H1 (cell line): Measurements from ENCODE around the gene RALGAPA1. TPM values are rescaled to one million over a fixed set of nuclear protein-coding genes. Genes with fewer than 3 reads are reported as not detected.

Source experiments
- CTCF ChIA-PET: fragments of 300-600 bp; sonication (Branson Sonifier 250); formaldehyde crosslinking; loops from one replicate; lab custom pipeline; 2021; ENCODE audit not compliant: partially characterized antibody; lab: Charles Lee
- POLR2A ChIA-PET: fragments of 300-600 bp; sonication (Branson Sonifier 250); formaldehyde crosslinking; loops from one replicate; lab custom pipeline; 2021; ENCODE audit warnings: inconsistent platforms; ENCODE audit not compliant: partially characterized antibody; lab: Charles Lee
- DNase-seq, 2 experiments: peaks; one replicate each; pipeline versions ENCODE4 v3.0.0 to v3.0.0-alpha.2; 2010 to 2022; ENCODE audit warnings: low spot score in 2 of 2, low read depth in 1 of 2, mixed read lengths in 1 of 2
- FAIRE-seq: peaks from 2 replicates; lab custom pipeline; 2011; peaks lifted over from hg19 to GRCh38; lab: Jason Lieb, UNC
- H2AFZ ChIP-seq: 2 replicates; pipeline ENCODE4 v1.8.1; 2012; ENCODE audit warnings: low read length, inconsistent platforms
- H2AK5ac ChIP-seq: 2 replicates; pipeline ENCODE4 v1.6.1; 2013; ENCODE audit warnings: low read depth, low read length
- H2BK120ac ChIP-seq: replicated peaks from 2 replicates; pipeline ENCODE3; 2013; ENCODE audit warnings: low read depth, low read length, inconsistent platforms
- H2BK12ac ChIP-seq: 2 replicates; pipeline ENCODE4 v1.6.1; 2013; ENCODE audit warnings: low read depth, low read length
- H2BK15ac ChIP-seq: 2 replicates; pipeline ENCODE4 v1.6.1; 2013; ENCODE audit warnings: low read length
- H2BK20ac ChIP-seq: 2 replicates; pipeline ENCODE4 v1.6.1; 2013; ENCODE audit warnings: low read length
- H2BK5ac ChIP-seq: 2 replicates; pipeline ENCODE4 v1.6.1; 2013; ENCODE audit warnings: low read depth, low read length
- H3K14ac ChIP-seq: 2 replicates; pipeline ENCODE4 v1.6.1; 2013; ENCODE audit warnings: inconsistent platforms; ENCODE audit not compliant: insufficient read length
- H3K18ac ChIP-seq: 2 replicates; pipeline ENCODE4 v1.6.1; 2013; ENCODE audit warnings: low read length; ENCODE audit errors: extremely low read depth
- H3K23ac ChIP-seq: 2 replicates; pipeline ENCODE4 v1.6.1; 2013; ENCODE audit warnings: inconsistent platforms; ENCODE audit not compliant: insufficient read length
- H3K23me2 ChIP-seq: 2 replicates; pipeline ENCODE4 v1.6.1; 2013; ENCODE audit warnings: low read depth, low read length
- H3K27ac ChIP-seq: 2 replicates; pipeline ENCODE4 v1.6.1; 2011; ENCODE audit warnings: low read depth, low read length, inconsistent platforms
- H3K27me3 ChIP-seq, 4 experiments: replicated peaks in 1 of 4; 1 replicate in 1 of 4; 2 replicates in 3 of 4; pipeline versions ENCODE4 v1.6.1 to v1.8.1; 2011 to 2013; ENCODE audit warnings: low read length in 3 of 4, mild to moderate bottlenecking in 3 of 4, inconsistent platforms in 2 of 4, mixed read lengths in 2 of 4, moderate library complexity in 1 of 4; ENCODE audit not compliant: control insufficient read depth in 3 of 4, insufficient read depth in 3 of 4; ENCODE audit errors: extremely low read depth in 1 of 4
- H3K36me3 ChIP-seq, 4 experiments: 2 replicates each; pipeline versions ENCODE4 v1.6.1 to v1.8.1; 2011 to 2013; ENCODE audit warnings: mild to moderate bottlenecking in 4 of 4, low read length in 3 of 4, moderate library complexity in 2 of 4, control low read depth in 1 of 4, inconsistent platforms in 1 of 4; ENCODE audit not compliant: insufficient read depth in 4 of 4, control insufficient read depth in 2 of 4
- H3K4ac ChIP-seq: replicated peaks from 2 replicates; pipeline ENCODE3; 2013; ENCODE audit warnings: low read length, low read depth, mixed read lengths, inconsistent platforms; ENCODE audit not compliant: insufficient read length
- H3K4me1 ChIP-seq, 4 experiments: replicated peaks in 1 of 4; 1 replicate in 1 of 4; 2 replicates in 3 of 4; pipeline versions ENCODE4 v1.6.1 to v1.8.1; 2011 to 2013; ENCODE audit warnings: low read length in 3 of 4, inconsistent platforms in 2 of 4, mixed read lengths in 1 of 4; ENCODE audit not compliant: insufficient read depth in 4 of 4, control insufficient read depth in 3 of 4
- H3K4me2 ChIP-seq, 2 experiments: 2 replicates each; pipeline versions ENCODE4 v1.6.1 to v1.8.1; 2011 to 2013; ENCODE audit warnings: low read depth in 2 of 2, low read length in 2 of 2, control low read depth in 1 of 2, inconsistent platforms in 1 of 2, mild to moderate bottlenecking in 1 of 2; ENCODE audit not compliant: insufficient read depth in 1 of 2
- H3K4me3 ChIP-seq, 4 experiments: fragments of 200-600, 300-600 bp in 1 of 4; sonication (generic), shearing (Covaris generic), sonication (Bioruptor Twin) in 1 of 4; 2 replicates each; pipeline versions ENCODE4 v1.5.1 to v1.8.1; 2011 to 2016; ENCODE audit warnings: low read length in 4 of 4, low read depth in 3 of 4, control low read depth in 2 of 4, inconsistent platforms in 2 of 4, mild to moderate bottlenecking in 2 of 4, mixed read lengths in 1 of 4, moderate library complexity in 1 of 4; ENCODE audit not compliant: insufficient read depth in 2 of 4; ENCODE audit errors: extremely low read depth in 1 of 4
- H3K56ac ChIP-seq: replicated peaks from 2 replicates; pipeline ENCODE3; 2013; ENCODE audit warnings: low read depth, mild to moderate bottlenecking, mixed read lengths, low read length, inconsistent platforms; ENCODE audit not compliant: insufficient read length
- H3K79me1 ChIP-seq: 2 replicates; pipeline ENCODE4 v1.6.1; 2013; ENCODE audit warnings: low read depth, low read length, control low read depth
- H3K79me2 ChIP-seq, 2 experiments: 2 replicates each; pipeline versions ENCODE4 v1.6.1 to v1.8.1; 2012 to 2013; ENCODE audit warnings: low read length in 2 of 2, mild to moderate bottlenecking in 2 of 2, inconsistent platforms in 1 of 2; ENCODE audit not compliant: insufficient read depth in 2 of 2, control insufficient read depth in 1 of 2
- H3K9ac ChIP-seq, 4 experiments: replicated peaks in 1 of 4; 1 replicate in 1 of 4; 2 replicates in 3 of 4; pipeline versions ENCODE4 v1.6.1 to v1.8.1; 2011 to 2013; ENCODE audit warnings: low read depth in 3 of 4, low read length in 3 of 4, control low read depth in 2 of 4, mild to moderate bottlenecking in 2 of 4, moderate library complexity in 2 of 4, inconsistent platforms in 1 of 4; ENCODE audit errors: extremely low read depth in 1 of 4
- H3K9me3 ChIP-seq, 2 experiments: 2 replicates each; pipeline versions ENCODE4 v1.6.1 to v1.8.1; 2012 to 2013; ENCODE audit warnings: mild to moderate bottlenecking in 2 of 2, moderate library complexity in 2 of 2, control low read depth in 1 of 2, inconsistent platforms in 1 of 2, low read depth in 1 of 2, low read length in 1 of 2, mixed read lengths in 1 of 2; ENCODE audit not compliant: insufficient read depth in 2 of 2
- H4K20me1 ChIP-seq, 2 experiments: replicated peaks in 1 of 2; 2 replicates each; pipeline versions ENCODE3 to v1.8.1; 2011 to 2013; ENCODE audit warnings: inconsistent platforms in 2 of 2, low read length in 2 of 2, mild to moderate bottlenecking in 1 of 2; ENCODE audit not compliant: insufficient read depth in 2 of 2, control insufficient read depth in 1 of 2
- H4K5ac ChIP-seq: 2 replicates; pipeline ENCODE4 v1.6.1; 2013; ENCODE audit warnings: low read length, low read depth, mixed read lengths, inconsistent platforms; ENCODE audit not compliant: insufficient read length
- H4K8ac ChIP-seq: 2 replicates; pipeline ENCODE4 v1.8.0; 2013; ENCODE audit warnings: mild to moderate bottlenecking, moderate library complexity, low read length, inconsistent platforms; ENCODE audit not compliant: insufficient read depth; ENCODE audit errors: extremely low read depth
- H4K91ac ChIP-seq: replicated peaks from 2 replicates; pipeline ENCODE3; 2013; ENCODE audit warnings: low read length, mixed read lengths, inconsistent platforms; ENCODE audit not compliant: insufficient read length
- CBX5 ChIP-seq: fragments of 300-800, 300-1000 bp; sonication (generic); IDR thresholded peaks from 2 replicates; pipeline ENCODE4 v1.7.1; 2016; ENCODE audit warnings: antibody characterized with exemption, low read length, low read depth
- CHD2 ChIP-seq: IDR thresholded peaks from 2 replicates; pipeline ENCODE4 v1.6.1; 2012; ENCODE audit warnings: low read length, improper control_type of control experiment
- GTF2F1 ChIP-seq: IDR thresholded peaks from 2 replicates; pipeline ENCODE4 v1.6.1; 2012; ENCODE audit warnings: low read depth, low read length, improper control_type of control experiment, borderline replicate concordance
- WGBS, 2 experiments: shearing (Covaris generic) in 1 of 2; methylation state at CpG; one replicate each; pipeline versions ENCODE4 v1.1.6 to v1.1.7; 2013 to 2015; ENCODE audit warnings: low lambda C conversion rate in 2 of 2, mixed read lengths in 2 of 2, inconsistent platforms in 1 of 2, low coverage in 1 of 2, missing lambda C conversion rate in 1 of 2; ENCODE audit not compliant: insufficient replicate concordance in 2 of 2, insufficient coverage in 1 of 2, insufficient read length in 1 of 2; ENCODE audit errors: extremely low coverage in 1 of 2, missing lambda C conversion rate in 1 of 2; 5-methylcytosine and 5-hydroxymethylcytosine counted together
- polyA plus RNA-seq, 7 experiments: library from polyadenylated mRNA; depleted of rRNA in 3 of 7; stranded (reverse) in 5 of 7; unstranded in 2 of 7; fragments of >200 nt in 5 of 7; fragments of 200-250 nt in 2 of 7; gene quantifications; 1 replicate in 5 of 7; 2 replicates in 1 of 7; 4 replicates in 1 of 7; pipeline versions ENCODE4 v1.2.1 to v1.2.3, GENCODE V29; 2011 to 2013; ENCODE audit warnings: missing spikeins in 2 of 7, mixed read lengths in 2 of 7
- total RNA-seq: library from RNA; stranded (reverse); fragmentation: NEBNext Ultra II Directional; extraction: Animal tissue kit (Norgen Biotek cat#: 25700); gene quantifications from 2 replicates; pipeline ENCODE4 v1.2.1, GENCODE V29; 2021
- TF ChIP-seq, protein P1 (sequence below): IDR thresholded peaks from 2 replicates; pipeline ENCODE4 v1.6.1; 2011; ENCODE audit warnings: low read depth, mild to moderate bottlenecking, low read length; ENCODE audit not compliant: insufficient read depth

Gene RALGAPA1
- total and polyA plus RNA-seq, 2 of the 8 experiments (the other 6 are each of a cell fraction or from before 2014, with no cell fraction given): 4.2 to 26.7 TPM

DNA sequence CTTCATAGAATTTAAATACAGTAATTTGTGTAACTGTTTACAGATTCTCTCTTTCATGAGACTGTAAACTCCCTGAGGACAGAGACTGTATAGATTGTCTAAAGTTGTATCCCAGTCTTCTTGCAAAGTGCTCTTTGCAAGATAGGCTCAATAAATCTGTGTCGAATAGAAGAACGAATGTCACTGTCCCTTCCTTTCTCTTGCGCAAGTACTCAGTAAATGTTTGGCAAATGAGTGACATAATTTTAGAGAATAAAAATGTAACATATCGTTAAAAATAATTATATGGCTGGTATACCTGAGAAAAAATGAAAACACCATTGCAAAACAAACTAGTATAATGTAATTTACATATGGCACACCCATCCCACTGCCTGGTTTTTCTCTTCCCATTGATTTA, 1.9 kb upstream of the RALGAPA1 start:
- Histone ChIP-seq H4K20me1 (no peaks in the 10 kb centered on the region), H3K4me1 (no peaks in the 10 kb centered on the region), H4K91ac (no peak overlapping the region), H3K18ac (no peak overlapping the region), H2BK5ac (no peak overlapping the region), H3K14ac (no peak overlapping the region), H3K23me2 (no peaks in the 10 kb centered on the region; the same call in 1 of the 2 replicates), H2AK5ac (no peak overlapping the region), H3K9ac (no peak overlapping the region), H3K4ac (no peak overlapping the region), H3K4me3 (no peak overlapping the region), H3K27me3 (no peaks in the 10 kb centered on the region), H2BK12ac (no peak overlapping the region), H3K79me2 (peaks cover 0 to 19% of the 10 kb centered on the region in 2 experiments; a peak in 2 of 4 replicates), H4K5ac (no peak overlapping the region), H2BK20ac (no peak overlapping the region), H2BK120ac (no peak overlapping the region), H3K4me2 (no peak overlapping the region), H2BK15ac (no peak overlapping the region), H3K27ac (no peak overlapping the region), H3K79me1 (no peaks in the 10 kb centered on the region), H3K9me3 (no peaks in the 10 kb centered on the region), H3K56ac (no peak overlapping the region), H3K23ac (no peak overlapping the region), H2AFZ (no peak overlapping the region), H3K36me3 (no peaks in the 10 kb centered on the region), H4K8ac (no peak overlapping the region)
- TF ChIP-seq CHD2: no peak
- TF ChIP-seq GTF2F1: no peak
- no peak for TF ChIP-seq CBX5
- TF ChIP-seq, protein P1, sequence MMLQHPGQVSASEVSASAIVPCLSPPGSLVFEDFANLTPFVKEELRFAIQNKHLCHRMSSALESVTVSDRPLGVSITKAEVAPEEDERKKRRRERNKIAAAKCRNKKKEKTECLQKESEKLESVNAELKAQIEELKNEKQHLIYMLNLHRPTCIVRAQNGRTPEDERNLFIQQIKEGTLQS: no peak
- 90% methylated on average over 4 of the region's 4 CpGs; no CpG with 5 or more reads in 1 of the 2 experiments for WGBS, 2 experiments
- CTCF ChIA-PET: interaction anchor here (1.1 kb wide), 1 partner anchor 10 kb away, joined by 3 read pairs; no protein-coding TSS in a partner anchor
- no peak for FAIRE-seq
- DNase-seq: no peak
- POLR2A ChIA-PET: no interaction called here
